Natural killer cell treated with Interleukin-12 subunit alpha and Interleukin-12 subunit beta and Interleukin-15 and Interleukin-18, amount 100 ng/mL, for 72 hours (primary cell): ENCODE measurements around the gene PIK3AP1. TPM values are rescaled to one million over a fixed set of nuclear protein-coding genes. Genes with fewer than 3 reads are reported as not detected.
A peak's percentile ranks its signal among the peaks of the same experiment; 100 is the strongest.
"Not testable (repeated sequence)": the region's sequence is repeated elsewhere in the genome, so short reads cannot be mapped to it uniquely, and the experiment has no call there.

Experiments
- ATAC-seq, 2 donors: fragments of 150-1000 bp; cut with Tn5 transposase in 1 of 2; sonication (Bioruptor Pico), chemical (Tn5 transposase) in 1 of 2; 2 replicates each; pipeline ENCODE4 v1.10.0; 2021
- DNase-seq: peaks from one replicate; pipeline ENCODE4 v3.0.0; 2022; ENCODE audit warnings: low spot score
- H3K27ac Mint-ChIP-seq, 2 donors: 1 replicate in 1 of 2; 2 replicates in 1 of 2; pipeline ENCODE4 v1.8.0; 2022; ENCODE audit warnings: mixed read lengths in 2 of 2, mild to moderate bottlenecking in 1 of 2, moderate library complexity in 1 of 2
- H3K27me3 Mint-ChIP-seq, 2 donors: 1 replicate in 1 of 2; 2 replicates in 1 of 2; pipeline ENCODE4 v1.8.0; 2022; ENCODE audit warnings: mixed read lengths in 2 of 2
- H3K36me3 Mint-ChIP-seq: one replicate; pipeline ENCODE4 v1.8.0; 2022; ENCODE audit warnings: mixed read lengths
- H3K4me1 Mint-ChIP-seq, 2 donors: 1 replicate in 1 of 2; 2 replicates in 1 of 2; pipeline ENCODE4 v1.8.0; 2022; ENCODE audit warnings: low read depth in 2 of 2, mixed read lengths in 2 of 2, mild to moderate bottlenecking in 1 of 2
- H3K4me3 Mint-ChIP-seq: one replicate; pipeline ENCODE4 v1.8.0; 2022; ENCODE audit warnings: mixed read lengths
- H3K9me3 Mint-ChIP-seq: 2 replicates; pipeline ENCODE4 v1.8.0; 2022; ENCODE audit warnings: mixed read lengths
- total RNA-seq, 2 donors: library from RNA; stranded (reverse); gene quantifications; one replicate each; pipeline ENCODE4 v1.2.3, GENCODE V29; 2022

PIK3AP1 gene, protein sequence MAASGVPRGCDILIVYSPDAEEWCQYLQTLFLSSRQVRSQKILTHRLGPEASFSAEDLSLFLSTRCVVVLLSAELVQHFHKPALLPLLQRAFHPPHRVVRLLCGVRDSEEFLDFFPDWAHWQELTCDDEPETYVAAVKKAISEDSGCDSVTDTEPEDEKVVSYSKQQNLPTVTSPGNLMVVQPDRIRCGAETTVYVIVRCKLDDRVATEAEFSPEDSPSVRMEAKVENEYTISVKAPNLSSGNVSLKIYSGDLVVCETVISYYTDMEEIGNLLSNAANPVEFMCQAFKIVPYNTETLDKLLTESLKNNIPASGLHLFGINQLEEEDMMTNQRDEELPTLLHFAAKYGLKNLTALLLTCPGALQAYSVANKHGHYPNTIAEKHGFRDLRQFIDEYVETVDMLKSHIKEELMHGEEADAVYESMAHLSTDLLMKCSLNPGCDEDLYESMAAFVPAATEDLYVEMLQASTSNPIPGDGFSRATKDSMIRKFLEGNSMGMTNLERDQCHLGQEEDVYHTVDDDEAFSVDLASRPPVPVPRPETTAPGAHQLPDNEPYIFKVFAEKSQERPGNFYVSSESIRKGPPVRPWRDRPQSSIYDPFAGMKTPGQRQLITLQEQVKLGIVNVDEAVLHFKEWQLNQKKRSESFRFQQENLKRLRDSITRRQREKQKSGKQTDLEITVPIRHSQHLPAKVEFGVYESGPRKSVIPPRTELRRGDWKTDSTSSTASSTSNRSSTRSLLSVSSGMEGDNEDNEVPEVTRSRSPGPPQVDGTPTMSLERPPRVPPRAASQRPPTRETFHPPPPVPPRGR
- total RNA-seq = 100 to 1,000 TPM; 147 to 383 TPM

DNA sequence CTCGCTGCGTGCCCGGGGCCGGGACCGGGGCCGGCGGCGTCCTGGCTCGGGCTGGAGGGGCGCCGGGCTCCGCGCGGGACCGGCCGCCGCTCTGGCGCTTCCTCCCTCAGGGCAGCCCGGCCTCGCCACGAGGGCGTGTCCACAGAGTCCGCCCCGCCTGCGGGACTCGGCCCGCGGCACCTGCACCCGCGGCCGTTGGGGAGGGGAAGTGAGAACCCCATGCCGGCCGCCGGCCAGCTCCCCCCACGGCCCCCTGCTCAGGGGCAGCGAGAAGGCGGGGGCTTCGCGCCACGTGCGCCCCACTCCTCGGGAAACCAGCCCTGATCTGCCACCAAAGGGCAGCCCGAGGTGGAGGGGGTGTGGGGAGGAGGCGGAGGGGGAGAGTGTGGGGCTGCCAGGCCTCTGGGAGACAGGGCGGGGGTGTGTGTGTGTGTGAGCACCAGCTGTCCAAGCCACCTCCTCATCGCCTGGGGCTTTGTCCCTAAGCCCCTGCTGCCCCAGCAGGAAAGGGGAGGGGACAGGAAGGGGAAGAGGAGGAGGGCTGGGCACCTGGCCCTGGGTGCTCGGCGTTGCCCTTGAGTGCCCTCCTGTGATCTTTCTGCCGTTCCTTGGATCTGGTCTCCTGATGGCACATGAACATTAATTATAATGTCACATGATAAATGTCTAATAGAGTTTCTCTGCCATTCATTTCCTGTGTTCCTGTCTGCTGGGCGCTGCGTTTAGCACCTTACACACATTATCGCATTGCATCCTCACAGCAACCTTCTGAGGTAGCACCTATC, at the start of gene PIK3AP1:
Gene PIK3AP1 (minus strand): TSS at position 93 of the 785 bp plus-strand sequence. CDS start 120 bp downstream, outside the sequence.
- no peaks in the 10 kb centered on the region for H3K9me3 Mint-ChIP-seq
- H3K36me3 Mint-ChIP-seq = peaks cover 28% of the 10 kb centered on the region
- no peaks in the 10 kb centered on the region for H3K27me3 Mint-ChIP-seq
- DNase-seq (peak; percentile 84), ATAC-seq (peak; percentile 87 to 88)
- peak within 1 kb of the TSS; percentile 100 for H3K4me3 Mint-ChIP-seq
- H3K4me1 Mint-ChIP-seq = peaks cover 46 to 56% of the 10 kb centered on the region in 2 donors
- H3K27ac Mint-ChIP-seq = peak within 1 kb of the TSS; percentile 92 to 97

DNA sequence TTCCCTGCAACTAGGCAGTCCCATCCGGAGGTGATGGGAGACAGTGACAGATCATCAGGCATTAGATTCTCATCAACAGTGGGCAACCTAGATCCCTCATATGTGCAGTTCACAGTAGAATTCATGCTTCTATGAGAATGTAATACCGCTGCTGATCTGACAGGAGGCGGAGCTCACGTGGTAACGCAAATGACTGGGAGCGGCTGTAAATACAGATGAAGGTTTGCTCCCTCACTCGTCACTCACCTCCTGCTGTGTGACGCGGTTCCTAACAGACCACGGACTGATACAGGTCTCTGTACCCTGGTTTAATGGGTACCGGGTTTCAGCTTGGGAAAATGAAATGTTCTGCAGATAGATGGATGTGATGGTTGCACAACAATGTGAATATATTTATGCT, 47.8 kb upstream of the PIK3AP1 start:
- Mint-ChIP-seq H3K4me1 (peaks cover 5 to 6% of the 10 kb centered on the region in 2 donors), H3K9me3 (no peaks in the 10 kb centered on the region), H3K4me3 (no peak overlapping the region), H3K27me3 (no peaks in the 10 kb centered on the region), H3K27ac (no peak overlapping the region), H3K36me3 (no peaks in the 10 kb centered on the region)
- DNase-seq (no peak), ATAC-seq (no peak)

DNA sequence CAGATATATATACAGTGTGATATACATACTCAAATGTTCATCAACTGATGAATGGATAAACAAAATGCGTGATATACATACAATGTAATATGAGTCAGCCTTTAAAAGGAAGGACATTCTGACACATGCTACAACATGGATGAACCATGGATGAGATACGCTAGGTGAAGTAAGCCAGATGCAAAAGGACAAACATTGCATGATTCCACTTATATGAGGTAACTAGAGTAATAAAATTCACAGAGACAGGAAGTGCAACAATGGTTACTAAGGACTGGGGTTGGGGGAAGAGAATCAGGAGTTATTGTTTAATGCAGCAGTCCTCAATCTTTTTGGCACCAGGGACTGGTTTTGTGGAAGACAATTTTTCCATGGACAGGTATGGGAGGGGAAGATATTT, 47.3 kb upstream of the PIK3AP1 start:
- no peaks in the 10 kb centered on the region for H3K36me3 Mint-ChIP-seq
- no peak for ATAC-seq

DNA sequence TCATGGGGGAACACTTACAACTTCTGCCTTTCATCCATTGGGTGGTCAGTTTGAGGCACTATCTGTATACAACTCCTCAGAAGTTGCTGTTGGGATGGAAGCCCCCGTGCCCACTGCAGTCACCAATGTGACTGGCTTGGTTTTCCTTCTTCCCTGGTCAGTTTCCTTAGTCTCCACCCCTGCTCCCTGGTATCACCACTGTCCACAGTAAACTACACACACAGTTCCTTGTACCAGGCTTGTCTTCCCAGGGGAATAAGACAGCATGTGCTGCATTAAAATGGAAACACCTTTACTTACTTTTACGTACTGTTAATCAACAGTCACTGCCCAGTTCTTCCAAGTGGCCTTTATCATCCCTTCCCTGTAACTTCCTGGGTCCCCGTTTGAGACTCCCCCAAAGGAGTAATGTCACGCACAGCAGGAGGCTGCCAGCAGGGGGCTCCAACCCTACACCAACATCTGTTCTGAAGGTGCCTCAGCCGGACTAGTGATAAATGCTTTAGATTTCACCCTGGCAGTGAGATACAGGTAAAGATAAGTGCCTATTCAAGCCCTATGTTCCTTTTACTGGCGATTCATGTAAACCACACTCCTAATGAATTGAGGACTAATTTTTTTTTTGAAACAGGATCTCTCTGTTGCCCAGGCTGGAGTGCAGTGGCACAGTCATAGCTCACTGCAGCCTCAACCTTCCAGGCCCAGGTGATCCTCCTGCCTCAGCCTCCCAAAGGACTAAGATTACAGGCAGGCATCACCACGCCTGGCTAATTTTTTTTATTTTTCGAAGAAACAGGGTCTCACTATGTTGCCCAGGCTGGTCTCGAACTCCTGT, 45.3 kb upstream of the PIK3AP1 start:
- H3K27ac Mint-ChIP-seq = peak overlapping the region in 1 of 2 donors; percentile 15
- no peak overlapping the region for H3K4me3 Mint-ChIP-seq
- H3K4me1 Mint-ChIP-seq = peaks cover 6 to 10% of the 10 kb centered on the region in 2 donors
- H3K36me3 Mint-ChIP-seq = no peaks in the 10 kb centered on the region
- H3K9me3 Mint-ChIP-seq = no peaks in the 10 kb centered on the region
- ATAC-seq (peak; percentile 92 to 93), DNase-seq (peak; percentile 89)
- H3K27me3 Mint-ChIP-seq = no peaks in the 10 kb centered on the region

More for the DNA sequence above, 47.3 kb upstream of the PIK3AP1 start:
- peaks cover 5 to 6% of the 10 kb centered on the region in 2 donors for H3K4me1 Mint-ChIP-seq
- H3K4me3 Mint-ChIP-seq = no peak overlapping the region
- DNase-seq = no peak
- no peaks in the 10 kb centered on the region for H3K27me3 Mint-ChIP-seq
- H3K27ac Mint-ChIP-seq = no peak overlapping the region
- no peaks in the 10 kb centered on the region for H3K9me3 Mint-ChIP-seq

DNA sequence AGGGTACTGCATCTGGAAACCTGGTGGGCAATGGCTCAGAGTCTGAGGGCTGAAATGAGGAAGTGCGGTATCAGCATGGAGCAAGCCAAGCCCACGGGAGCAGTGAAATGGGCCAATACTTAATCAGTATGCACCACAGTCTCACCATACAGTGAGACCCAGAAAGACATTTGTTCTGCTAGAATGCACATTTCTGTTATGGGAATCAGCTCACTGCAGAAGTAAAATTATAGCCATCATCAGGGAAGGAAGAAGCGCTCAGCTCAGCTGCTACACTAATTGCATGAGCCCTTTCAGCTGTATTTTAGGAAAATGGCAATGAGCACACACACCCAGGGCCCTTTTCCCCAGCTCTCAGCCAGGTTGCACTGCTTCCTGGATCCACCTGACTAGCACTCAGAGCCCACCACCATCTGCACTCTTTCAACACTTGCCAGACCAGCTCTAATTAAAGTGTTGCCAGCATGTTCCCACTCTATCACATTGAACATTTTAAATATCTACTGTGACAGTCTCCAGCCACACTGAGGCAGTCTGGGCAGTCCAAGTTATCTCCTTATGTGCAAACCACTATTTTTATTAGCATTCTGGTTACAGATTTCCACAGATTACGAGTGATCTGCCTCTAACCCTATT, 44.2 kb upstream of the PIK3AP1 start:
- H3K4me3 Mint-ChIP-seq = no peak overlapping the region

DNA sequence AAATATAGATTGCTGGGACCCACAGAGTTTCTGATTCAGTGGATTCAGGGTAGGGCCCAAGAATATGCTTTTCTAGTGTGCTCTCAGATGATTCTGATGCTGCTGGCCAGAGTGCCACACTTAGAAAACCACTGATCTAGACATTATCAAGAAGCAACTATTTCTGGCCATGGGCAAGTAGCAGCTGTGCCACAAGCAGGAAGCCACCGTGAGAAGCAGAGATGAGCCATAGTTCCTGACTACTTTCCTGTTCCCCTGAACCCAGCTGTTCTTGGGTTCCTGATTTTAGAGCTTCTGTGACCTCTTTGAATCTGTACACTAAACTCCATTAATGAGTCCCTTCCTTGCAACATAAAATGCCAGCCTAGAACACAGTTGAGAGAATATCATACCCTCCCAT, 38.1 kb upstream of the PIK3AP1 start:
- DNase-seq (no peak), ATAC-seq (peak; percentile 61)
- H3K27me3 Mint-ChIP-seq = no peaks in the 10 kb centered on the region
- H3K36me3 Mint-ChIP-seq = no peaks in the 10 kb centered on the region
- H3K27ac Mint-ChIP-seq = peak overlapping the region; percentile 54 to 71
- peaks cover 40 to 44% of the 10 kb centered on the region in 2 donors for H3K4me1 Mint-ChIP-seq
- H3K4me3 Mint-ChIP-seq = peak overlapping the region; percentile 49
- no peaks in the 10 kb centered on the region for H3K9me3 Mint-ChIP-seq

More for the DNA sequence above, 44.2 kb upstream of the PIK3AP1 start:
- Mint-ChIP-seq H3K36me3 (no peaks in the 10 kb centered on the region), H3K9me3 (no peaks in the 10 kb centered on the region), H3K27ac (no peak overlapping the region), H3K4me1 (peaks cover 9 to 18% of the 10 kb centered on the region in 2 donors), H3K27me3 (no peaks in the 10 kb centered on the region)
- DNase-seq = no peak
- ATAC-seq = no peak

DNA sequence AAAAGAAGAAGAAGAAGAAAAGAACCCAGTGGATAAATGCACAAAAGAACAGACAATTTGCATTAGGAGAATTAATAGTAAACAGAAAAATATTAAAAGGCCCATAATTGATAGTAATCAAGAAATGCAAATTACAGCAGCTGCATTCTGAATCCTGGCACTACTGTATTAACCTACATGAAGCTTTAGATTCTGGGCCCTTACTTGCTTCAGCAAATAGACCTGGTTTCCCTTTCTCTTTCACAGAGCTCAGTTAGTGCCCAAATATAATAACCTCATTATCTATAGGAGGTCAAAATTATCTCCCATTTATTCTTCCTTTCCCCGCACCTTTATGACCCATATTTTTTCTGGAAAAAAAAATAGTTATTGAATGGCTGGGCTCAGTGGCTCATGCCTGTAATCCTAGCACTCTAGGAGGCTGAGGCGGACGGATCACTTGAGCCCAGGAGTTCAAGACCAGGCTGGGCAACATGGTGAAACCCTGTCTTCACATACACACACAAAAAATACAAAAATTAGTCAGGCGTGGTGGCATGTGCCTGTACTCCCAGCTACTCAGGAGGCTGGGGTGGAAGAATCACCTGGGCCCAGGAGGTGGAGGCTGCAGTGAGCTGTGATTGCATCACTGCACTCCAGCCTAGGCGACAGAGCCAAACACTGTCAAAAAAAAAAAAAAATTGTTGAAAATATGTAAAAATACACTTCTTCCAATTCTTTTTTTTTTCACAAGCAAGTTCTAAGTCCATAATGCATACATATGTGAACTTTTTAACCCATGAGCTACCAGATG, 36.0 kb upstream of the PIK3AP1 start:
- H3K4me1 Mint-ChIP-seq = peaks cover 38 to 44% of the 10 kb centered on the region in 2 donors
- H3K36me3 Mint-ChIP-seq = no peaks in the 10 kb centered on the region

DNA sequence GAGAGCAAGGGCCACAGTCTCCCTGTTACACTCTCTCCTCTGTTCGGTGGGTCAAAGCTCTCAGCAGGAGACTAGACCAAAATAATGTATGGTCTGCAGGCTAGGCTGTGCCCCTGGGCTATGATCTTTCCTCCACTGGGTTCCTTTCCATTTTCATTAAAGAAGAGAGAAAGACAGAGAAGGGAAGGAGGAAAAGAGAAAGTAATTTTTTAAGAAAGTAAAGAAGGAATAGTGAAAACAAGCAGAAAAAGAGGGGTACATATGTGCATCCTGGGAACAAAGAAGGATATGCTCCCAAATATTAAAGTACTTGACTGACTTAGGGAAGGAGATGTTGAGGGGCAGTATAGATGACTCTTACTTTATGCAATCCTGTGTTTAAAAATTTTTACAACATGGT, 33.6 kb upstream of the PIK3AP1 start:
- Mint-ChIP-seq H3K36me3 (no peaks in the 10 kb centered on the region), H3K27ac (peak overlapping the region in 1 of 2 donors; percentile 28), H3K9me3 (no peaks in the 10 kb centered on the region), H3K27me3 (no peaks in the 10 kb centered on the region), H3K4me1 (peaks cover 22 to 40% of the 10 kb centered on the region in 2 donors), H3K4me3 (no peak overlapping the region)
- DNase-seq (no peak), ATAC-seq (no peak)

More for the DNA sequence above, 36.0 kb upstream of the PIK3AP1 start:
- H3K27me3 Mint-ChIP-seq = no peaks in the 10 kb centered on the region
- ATAC-seq (no peak), DNase-seq (no peak)
- no peaks in the 10 kb centered on the region for H3K9me3 Mint-ChIP-seq
- H3K27ac Mint-ChIP-seq = peak overlapping the region in 1 of 2 donors; percentile 50
- H3K4me3 Mint-ChIP-seq = peak overlapping the region; percentile 16

DNA sequence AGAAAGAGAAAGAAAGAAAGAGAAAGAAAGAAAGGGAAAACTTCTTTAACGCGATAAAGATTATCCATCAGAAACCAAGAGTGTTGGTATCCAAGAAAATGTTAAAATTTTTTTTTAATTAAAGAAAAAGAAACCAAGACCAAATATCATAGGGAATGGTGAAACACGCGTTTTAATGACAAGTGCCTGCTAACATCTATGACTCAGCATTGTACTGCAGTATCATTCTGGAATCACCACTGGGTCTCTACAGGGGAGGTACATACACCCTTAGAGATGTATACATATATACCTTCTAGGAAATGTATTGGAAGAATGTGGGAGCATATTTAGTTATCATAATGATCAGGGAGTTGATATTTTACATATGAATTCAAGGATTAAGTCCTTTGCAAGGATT, 32.1 kb upstream of the PIK3AP1 start:
- ATAC-seq (no peak), DNase-seq (no peak)
- Mint-ChIP-seq H3K27ac (no peak overlapping the region), H3K9me3 (no peaks in the 10 kb centered on the region), H3K27me3 (no peaks in the 10 kb centered on the region), H3K36me3 (no peaks in the 10 kb centered on the region), H3K4me1 (peaks cover 20 to 40% of the 10 kb centered on the region in 2 donors), H3K4me3 (no peak overlapping the region)

DNA sequence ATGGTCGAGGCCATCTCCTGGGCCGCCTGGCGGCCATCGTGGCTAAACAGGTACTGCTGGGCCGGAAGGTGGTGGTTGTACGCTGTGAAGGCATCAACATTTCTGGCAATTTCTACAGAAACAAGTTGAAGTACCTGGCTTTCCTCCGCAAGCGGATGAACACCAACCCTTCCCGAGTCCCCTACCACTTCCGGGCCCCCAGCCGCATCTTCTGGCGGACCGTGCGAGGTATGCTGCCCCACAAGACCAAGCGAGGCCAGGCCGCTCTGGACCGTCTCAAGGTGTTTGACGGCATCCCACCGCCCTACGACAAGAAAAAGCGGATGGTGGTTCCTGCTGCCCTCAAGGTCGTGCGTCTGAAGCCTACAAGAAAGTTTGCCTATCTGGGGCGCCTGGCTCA, 30.0 kb upstream of the PIK3AP1 start:
- not testable (repeated sequence) for DNase-seq, H3K9me3 Mint-ChIP-seq, H3K4me3 Mint-ChIP-seq, H3K36me3 Mint-ChIP-seq, ATAC-seq, H3K27ac Mint-ChIP-seq, H3K27me3 Mint-ChIP-seq
- H3K4me1 Mint-ChIP-seq = peaks cover 8 to 21% of the 10 kb centered on the region in 2 donors

DNA sequence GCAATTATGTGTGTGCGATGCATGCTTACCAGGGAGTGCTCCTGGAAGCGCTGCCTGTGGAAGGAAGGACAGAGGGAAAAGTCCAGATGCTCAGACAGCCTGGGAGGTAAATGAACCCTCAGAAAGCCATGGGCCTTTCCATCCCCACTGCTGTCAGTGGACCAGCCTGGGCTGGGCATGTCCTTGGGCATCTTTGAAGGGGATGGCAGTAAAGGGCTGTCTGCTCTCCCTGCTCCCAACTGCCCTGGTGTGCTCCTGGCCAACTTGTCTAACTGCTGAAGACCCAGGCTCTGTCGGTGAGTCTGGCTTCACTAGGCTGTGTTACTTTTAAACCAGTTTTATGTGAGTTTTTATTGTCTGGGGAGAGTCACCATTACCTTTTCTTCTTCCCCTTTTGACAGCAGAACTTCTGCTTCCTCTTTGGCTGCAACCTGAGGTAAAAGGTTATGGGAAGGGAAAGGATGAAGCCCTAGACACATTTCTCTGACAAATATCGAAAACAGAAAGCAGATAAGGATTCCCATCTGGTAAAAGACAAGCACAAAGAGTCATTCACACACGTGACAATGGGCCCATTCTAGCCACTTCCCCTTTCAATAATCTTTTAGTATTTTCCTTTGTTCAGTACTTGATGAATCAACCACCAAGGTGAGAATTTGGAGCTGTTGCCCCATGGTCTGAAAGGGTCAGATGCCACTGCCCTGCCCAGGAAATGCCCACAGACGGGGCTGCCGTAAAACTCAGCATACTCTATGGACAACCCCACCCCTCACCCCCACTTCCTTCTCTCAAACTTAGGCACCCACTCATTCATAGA, 27.6 kb upstream of the PIK3AP1 start:
- Mint-ChIP-seq H3K9me3 (no peaks in the 10 kb centered on the region), H3K4me3 (peak overlapping the region; percentile 61), H3K36me3 (no peaks in the 10 kb centered on the region), H3K27ac (peak overlapping the region; percentile 44 to 69), H3K4me1 (peaks cover 15 to 23% of the 10 kb centered on the region in 2 donors), H3K27me3 (no peaks in the 10 kb centered on the region)
- ATAC-seq (peak; percentile 70 to 73), DNase-seq (no peak)
